ENCODE results near the gene LEF1.
A peak's percentile ranks its signal among the peaks of the same experiment; 100 is the strongest.
"Not testable (repeated sequence)": the region's sequence is repeated elsewhere in the genome, so short reads cannot be mapped to it uniquely, and the experiment has no call there.

LEF1 gene

GRCh38 chr4:108058685-108059440 lies 109.9 kb downstream of the LEF1 start:
- DNase-seq (ENCODE audit: low spot score): peak; percentile 4

DNA sequence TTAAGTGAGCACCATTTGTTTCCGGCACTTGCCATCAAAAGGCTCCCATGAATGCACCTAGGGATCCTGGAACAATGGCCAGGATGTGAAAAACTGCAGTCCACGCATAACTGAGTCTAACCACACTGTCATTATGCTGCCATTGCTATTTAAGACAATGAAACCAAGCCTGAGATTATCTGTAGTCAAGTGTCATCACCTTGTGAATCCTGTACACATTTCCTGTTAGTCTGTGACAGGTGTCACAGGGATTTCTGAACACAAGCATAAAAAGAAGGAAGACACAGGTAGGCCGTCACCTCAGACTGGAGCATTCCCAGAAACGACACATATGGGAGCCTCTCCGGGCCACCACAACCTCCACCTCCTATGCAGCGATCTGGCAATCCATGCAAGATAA lies 112.3 kb downstream of the LEF1 start:
- DNase-seq (ENCODE audit: low spot score): no peak

- DNase-seq (ENCODE audit: low spot score): no peak
These were observed 112.9 kb downstream of the LEF1 start for GRCh38 chr4:108055787-108056186.

DNA sequence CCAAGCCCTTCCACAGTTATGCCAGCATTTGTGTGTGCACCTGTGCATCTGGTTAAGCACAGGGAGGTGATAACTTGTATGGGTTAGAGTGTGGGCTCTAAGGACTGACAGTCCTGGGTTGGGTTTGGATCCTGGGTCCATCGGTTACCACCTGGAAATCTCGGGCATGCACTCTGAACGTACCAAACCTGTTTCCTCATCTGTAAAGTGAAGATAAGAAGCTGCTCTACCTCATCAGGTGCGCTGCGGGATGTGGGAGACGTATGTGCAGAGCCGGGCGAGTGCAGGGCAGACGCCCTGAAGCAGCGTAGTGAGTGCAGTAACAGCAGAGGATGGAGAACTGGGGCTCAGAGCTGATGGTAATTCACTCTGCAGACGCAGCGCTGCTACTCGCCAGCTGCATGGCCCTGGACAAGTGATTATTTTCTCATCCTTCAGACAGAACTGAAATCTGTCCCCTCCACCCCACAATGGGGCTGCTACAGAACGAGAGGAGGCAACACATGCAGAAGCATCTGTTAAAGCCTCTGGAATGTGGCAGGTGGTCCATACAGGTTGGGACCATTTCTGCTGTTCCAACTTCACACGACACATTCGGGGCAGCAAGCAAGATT lies 114.6 kb downstream of the LEF1 start:
- no peak for DNase-seq (ENCODE audit: low spot score)

DNA sequence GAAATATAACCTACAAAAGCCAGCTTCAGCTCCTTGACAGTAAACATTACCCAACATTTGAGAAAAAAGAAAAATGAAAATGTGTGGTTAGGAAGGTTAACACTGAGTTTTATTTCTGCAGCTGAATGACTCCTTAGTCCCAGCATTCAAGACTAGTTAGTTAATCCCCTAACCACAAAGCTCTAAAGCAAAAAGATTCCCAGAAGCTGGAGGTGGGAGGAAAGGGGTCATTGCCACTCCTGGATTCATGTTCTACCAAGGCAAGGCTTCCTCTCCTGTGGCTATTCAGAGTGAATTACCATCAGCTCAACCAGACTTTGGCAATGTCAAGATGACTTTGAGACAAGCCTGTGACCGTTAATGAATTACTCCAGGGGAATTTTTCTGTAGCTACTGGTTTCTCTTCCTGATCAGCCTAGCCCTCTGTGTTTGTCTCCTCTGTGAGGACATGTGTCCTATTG lies 115.5 kb downstream of the LEF1 start:
- DNase-seq (ENCODE audit: low spot score): no peak

DNA sequence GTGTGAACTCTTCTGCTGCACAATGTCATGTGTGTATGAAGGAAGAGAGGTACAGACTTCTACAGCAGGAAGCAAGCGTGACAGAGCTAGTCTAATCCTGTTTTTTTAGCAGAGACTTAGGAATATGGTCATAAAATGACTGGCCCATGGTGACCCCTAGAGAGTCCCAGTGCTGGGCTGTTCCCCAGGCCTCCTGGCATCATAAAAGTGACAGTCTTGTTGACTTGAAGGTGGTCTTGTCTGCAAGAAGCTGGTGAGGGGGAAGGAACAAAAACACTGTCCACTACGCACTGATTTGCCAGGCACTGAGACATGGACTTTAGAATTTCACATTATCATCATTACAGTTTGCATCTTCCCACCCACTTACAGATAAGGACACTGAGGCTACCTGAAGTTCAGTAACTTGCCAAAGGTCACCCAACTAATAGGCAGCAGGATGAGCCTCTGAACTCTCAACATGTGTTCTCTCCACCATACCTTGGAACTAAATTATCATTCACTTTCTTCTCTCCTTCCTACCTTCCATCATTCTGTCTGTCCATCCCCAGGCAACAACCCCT lies 116.1 kb downstream of the LEF1 start:
- no peak for DNase-seq (ENCODE audit: low spot score)

GRCh38 chr4:108051343-108051742 lies 117.4 kb downstream of the LEF1 start:
- no peak for DNase-seq (ENCODE audit: low spot score)

DNA sequence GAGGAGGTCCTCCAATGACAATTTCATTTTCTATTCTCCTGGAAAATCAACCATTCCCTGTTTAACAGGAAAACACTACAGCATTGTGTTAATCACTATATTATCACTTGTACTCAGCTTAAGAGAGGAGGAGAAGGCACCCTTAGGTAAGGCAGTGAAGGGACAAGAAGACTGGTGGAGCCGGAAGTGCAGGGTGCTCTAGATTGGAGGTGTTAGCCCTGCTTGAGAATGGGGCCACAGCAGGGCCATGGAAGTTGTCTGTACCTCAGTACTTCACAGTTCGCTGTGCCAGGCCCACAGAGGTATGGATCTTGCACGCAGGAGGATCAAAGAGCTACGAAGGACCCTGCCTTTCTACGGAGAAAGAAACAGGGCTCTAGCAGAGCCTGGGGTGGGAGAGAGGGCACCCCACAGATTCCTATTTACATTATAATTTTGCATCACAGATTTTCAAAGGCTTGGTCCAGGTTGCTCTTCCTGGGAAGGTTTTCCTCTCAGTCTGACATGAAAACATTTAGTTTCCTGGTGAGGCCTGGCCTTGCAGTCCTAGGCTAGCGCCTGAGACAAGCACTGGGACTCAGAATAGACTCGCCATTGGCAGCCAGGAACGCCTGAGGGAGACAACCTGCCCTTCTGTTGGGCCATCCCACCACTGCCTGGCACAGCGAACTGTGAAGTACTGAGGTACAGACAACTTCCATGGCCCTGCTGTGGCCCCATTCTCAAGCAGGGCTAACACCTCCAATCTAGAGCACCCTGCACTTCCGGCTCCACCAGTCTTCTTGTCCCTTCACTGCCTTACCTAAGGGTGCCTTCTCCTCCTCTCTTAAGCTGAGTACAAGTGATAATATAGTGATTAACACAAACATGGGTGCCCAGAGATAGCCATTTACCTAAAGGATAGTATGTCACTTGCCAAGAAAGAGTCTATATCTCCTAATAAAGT lies 118.3 kb downstream of the LEF1 start:
- not testable (repeated sequence) for DNase-seq (ENCODE audit: low spot score)

- no peak for DNase-seq (ENCODE audit: low spot score)
These were observed 119.3 kb downstream of the LEF1 start for GRCh38 chr4:108049406-108049805.

DNA sequence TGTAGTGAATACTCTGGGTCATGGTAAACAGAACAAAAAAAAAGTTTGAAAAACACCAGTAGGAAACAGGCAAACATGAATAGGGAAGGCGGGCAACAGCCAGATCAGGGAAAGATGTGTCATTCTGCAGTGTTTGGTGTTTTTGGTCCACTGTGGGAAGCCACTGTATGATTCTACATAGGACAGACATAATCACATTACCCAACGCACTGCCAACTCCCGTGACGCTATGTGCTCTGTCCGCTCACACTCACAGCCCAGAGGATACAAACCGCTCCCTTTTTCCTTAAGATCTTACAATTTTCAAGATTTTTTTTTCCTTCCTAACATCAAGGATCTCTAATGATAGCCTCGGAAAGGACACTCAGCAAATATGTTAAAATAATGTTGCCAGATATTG lies 119.7 kb downstream of the LEF1 start:
- no peak for DNase-seq (ENCODE audit: low spot score)

DNA sequence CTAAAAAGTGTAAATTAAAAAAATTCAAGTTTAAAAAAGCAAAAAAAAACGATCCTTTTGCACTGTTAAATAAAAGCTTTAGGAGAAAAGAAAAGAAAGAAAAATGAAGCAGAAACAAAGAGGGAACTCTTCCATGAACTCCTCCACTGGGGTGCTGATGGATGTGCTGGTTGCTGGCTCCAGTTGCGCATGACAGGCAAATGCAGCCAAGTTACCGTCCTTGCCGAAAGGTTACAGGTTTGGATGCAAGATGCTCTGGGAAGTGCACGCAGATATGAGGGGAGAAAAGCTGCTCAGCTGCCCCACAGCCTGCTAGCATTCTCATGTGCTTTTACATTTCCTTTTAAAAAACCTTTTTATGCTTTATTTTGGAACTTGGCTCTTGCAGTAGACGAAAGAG lies 120.6 kb downstream of the LEF1 start:
- no peak for DNase-seq (ENCODE audit: low spot score)

- DNase-seq (ENCODE audit: low spot score): no peak
These were observed 121.5 kb downstream of the LEF1 start for GRCh38 chr4:108047199-108047598.

GRCh38 chr4:108045687-108046024 lies 123.1 kb downstream of the LEF1 start:
- no peak for DNase-seq (ENCODE audit: low spot score)

DNA sequence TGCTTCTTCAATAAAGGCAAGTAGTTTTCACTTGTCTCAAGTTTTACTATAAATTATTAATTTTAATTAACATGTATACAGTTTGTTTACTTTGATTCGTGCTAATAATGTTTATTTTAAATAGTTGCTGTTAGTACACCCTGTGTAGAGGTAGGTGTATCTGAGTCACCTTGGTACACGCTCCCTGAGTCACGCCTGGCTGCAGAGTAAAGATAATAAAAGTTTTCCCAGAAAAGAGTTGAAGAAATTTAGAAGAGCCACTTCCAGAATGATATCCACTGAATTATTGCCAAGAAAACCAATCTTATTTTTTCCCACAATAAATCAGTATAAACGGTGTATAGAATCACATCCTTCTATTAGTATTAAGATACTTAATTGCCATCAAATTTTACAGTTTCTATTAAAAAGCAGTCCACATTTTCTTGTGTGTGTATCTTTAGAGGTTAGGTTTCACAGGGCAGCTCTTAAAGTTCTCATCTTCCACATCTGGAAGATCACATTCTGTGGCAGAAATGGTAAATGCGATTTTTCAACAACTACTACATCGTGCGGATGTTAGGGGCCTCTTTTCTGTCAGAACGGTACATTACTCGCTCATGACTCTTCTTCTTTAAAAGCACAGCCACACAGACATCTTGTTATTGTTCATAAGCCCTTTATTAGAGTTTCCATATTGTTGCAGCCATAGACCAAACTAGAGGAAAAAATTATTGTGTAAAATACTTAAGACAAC lies 123.6 kb downstream of the LEF1 start:
- DNase-seq (ENCODE audit: low spot score): no peak

- DNase-seq (ENCODE audit: low spot score): no peak
These were observed 125.2 kb downstream of the LEF1 start for GRCh38 chr4:108043526-108043925.

DNA sequence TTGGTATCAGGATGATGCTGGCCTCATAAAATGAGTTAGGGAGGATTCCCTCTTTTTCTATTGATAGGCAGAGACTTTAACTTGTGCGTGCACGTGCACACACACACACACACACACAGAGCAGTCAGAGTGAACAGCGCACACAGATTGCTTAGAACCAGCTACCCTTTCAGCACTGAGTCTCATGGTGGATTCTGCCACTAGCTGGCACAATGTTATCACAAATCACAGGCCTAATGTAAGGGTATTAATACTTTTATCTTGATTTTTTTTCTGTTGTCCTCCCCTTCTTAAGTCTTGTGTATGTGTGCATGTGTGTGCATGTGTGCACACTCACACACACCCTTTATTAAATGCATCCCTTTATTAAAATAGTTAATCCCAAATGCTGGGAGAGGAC lies 125.8 kb downstream of the LEF1 start:
- DNase-seq (ENCODE audit: low spot score): no peak

GRCh38 chr4:108037884-108038283 lies 130.8 kb downstream of the LEF1 start:
- DNase-seq (ENCODE audit: low spot score): no peak

DNA sequence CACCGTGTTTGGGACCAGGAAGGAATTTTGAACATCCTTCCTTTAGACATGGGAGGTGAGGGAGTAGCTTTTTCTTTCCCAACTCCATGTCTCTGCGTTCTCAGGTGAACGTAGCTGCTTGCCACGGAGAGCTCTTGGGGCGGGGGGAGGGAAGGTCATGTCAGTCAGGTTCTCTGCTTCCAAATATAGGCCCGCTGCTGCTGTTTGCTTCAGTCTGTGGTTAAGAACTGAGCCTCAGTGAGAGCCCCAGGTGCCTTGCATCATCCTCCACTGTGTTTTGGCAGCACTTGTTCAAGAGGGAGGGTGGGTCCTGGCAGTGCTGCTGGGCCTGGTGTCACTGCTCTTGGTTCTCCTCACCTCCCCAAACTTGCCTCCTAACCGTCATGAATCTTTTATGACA lies 132.5 kb downstream of the LEF1 start:
- DNase-seq (ENCODE audit: low spot score): no peak

GRCh38 chr4:108035691-108036090 lies 133.0 kb downstream of the LEF1 start:
- no peak for DNase-seq (ENCODE audit: low spot score)

DNA sequence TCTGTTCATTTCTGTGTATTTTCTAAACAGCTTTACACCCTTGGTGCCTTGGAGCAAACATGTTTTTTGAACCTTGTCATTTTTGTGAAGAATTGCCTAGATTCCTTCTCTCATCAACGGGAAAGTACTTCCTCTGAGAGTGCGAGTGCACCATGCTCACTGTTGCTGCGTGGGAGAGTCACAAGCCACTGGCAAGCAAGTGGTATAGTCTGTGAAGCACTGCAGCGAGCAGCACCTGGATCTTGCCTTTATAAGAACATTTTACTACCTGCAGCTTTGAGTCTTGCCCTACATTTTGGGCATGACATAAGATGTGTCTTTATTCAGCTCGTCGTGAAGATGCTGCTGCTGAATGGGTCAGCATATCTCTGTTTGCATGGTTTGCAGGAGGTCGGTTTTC lies 134.2 kb downstream of the LEF1 start:
- no peak for DNase-seq (ENCODE audit: low spot score)

- no peak for DNase-seq (ENCODE audit: low spot score)
These were observed 135.4 kb downstream of the LEF1 start for GRCh38 chr4:108033348-108033747.
